LNCAP (cell line): Measurements from ENCODE around the gene TSPAN4.
A peak's percentile ranks its signal among the peaks of the same experiment; 100 is the strongest.

Experiments used
- TF ChIP-seq, protein P1 (sequence below): fragments of 450-650 bp; IDR thresholded peaks from 2 replicates; pipeline ENCODE4 v1.5.1; 2017; ENCODE audit warnings: mild to moderate bottlenecking

TSPAN4 gene

GRCh38 chr11:844693-845644, 2.3 kb downstream of the TSPAN4 start:
- TF ChIP-seq, protein P1, sequence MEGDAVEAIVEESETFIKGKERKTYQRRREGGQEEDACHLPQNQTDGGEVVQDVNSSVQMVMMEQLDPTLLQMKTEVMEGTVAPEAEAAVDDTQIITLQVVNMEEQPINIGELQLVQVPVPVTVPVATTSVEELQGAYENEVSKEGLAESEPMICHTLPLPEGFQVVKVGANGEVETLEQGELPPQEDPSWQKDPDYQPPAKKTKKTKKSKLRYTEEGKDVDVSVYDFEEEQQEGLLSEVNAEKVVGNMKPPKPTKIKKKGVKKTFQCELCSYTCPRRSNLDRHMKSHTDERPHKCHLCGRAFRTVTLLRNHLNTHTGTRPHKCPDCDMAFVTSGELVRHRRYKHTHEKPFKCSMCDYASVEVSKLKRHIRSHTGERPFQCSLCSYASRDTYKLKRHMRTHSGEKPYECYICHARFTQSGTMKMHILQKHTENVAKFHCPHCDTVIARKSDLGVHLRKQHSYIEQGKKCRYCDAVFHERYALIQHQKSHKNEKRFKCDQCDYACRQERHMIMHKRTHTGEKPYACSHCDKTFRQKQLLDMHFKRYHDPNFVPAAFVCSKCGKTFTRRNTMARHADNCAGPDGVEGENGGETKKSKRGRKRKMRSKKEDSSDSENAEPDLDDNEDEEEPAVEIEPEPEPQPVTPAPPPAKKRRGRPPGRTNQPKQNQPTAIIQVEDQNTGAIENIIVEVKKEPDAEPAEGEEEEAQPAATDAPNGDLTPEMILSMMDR, result no peak

DNA sequence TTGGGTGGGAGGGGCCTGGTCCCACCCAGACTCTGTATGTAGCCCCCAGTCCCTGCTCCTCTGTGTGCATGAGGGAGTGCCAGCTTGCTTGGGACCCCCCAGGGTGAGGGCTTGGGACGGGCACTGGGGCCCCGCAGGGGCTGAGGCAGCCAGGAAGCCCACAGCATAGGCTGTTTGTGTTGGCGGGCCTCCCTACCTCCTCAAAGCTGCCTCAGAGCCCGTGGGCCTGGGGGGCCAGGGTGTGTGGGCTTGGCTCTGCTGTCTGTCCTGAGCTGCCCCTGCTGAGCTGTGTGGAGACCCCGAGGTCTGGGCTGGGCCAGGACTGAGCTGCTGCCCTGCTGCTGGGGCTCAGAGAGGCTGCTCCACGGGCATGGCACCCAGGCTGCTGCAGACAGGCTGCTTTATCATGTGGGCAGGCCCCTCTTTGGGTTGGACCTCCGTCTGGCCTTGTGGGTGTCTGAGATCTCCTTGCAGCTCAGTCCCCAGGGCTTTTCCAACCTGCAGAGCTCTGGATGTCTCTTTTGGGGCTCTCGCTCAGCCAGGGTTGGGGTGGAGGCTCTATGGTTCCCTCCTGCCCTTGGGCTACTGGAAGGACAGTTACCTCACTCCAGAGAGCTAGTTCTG, 3.3 kb downstream of the TSPAN4 start:
- TF ChIP-seq, protein P1, result no peak

DNA sequence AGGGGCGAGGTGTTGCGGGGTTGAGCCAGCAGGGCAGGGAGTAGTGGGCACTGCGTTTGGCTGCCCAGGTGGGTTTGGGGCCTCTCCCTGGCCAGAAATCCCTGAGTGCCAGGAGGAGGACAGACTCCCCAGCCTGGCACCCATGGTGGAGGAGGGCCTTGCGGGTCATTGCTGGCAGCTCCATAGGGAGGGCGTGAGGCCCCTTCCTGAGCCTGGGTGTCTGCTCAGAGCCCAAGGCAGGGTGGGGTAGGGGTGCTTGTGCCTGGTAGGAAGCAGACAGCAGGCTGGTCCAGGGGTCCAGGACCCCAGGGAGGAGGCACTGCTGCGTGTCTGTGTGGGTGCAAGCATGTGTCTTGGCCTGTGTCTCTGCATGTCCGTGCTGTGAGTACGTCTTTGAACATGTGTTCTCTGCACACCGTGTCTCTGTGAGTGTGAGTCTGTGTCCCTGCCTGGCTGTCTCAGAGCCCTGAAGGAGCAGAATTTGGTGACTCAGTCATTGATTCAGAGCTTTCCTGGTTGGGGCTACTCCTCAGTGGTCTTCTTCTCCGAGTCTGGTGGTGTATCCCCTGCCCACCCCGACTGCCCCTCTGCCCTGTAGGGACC, 3.9 kb downstream of the TSPAN4 start:
- TF ChIP-seq, protein P1, result no peak

DNA sequence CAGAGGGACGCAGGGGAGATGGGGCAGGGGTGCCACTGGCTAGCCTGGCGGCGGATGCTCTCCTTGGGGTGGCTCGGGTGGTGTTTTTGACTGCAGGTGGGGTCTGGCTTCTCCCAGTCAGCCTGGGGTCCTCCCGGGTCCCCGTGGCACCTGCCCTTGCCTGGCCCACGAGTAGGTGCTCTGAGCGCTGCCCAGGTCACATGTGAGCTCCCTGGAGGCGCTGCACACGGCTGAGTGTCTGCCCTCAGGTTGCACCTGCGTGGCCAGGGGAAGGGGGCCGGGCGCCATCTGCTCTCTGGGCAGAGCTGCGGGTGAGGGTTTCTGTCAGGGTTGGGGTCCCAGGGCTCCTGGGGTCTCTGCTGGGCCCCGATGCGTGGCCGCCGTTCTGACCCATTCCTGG, 5.2 kb downstream of the TSPAN4 start:
- TF ChIP-seq, protein P1, result no peak

- TF ChIP-seq, protein P1, result peak; percentile 93
These were observed 5.8 kb downstream of the TSPAN4 start for GRCh38 chr11:848380-848931.

DNA sequence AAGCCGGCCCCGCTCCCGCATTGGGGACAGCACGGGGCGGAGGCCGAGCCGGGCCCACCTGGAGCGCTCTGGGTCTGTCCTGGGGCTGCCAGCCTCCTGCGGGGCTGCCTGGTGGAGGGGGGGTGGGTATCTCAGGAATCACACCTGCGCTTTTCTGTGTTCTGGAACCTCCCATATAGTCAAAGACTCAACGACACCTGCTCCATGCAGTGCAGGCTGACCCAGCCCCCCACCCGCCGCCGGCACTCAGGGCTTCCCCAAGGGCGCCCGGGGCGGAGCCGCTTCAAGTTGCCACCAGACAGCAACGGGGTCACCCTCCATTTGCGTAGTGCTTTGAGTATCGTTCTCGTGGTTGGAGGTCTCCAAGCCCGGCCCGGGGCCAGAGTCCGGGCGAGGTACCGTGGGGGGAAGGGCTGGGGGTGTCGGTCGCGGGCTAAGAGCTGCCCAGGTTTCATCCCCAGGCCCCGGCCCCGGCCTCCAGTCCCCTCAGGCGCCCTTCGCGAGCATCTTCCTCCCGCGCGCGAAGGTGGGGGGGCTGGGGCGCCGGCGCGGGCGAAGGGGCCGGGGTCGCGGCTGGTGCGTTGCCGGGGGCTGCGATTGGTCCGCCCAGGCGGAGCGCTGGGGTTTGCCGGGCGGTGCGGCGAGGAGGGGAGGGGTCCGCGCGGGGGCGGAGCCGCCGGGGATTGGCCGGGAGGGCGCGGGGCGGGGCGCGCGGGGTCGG, 6.6 kb downstream of the TSPAN4 start:
- TF ChIP-seq, protein P1, result no peak
